Measurements from ENCODE around the gene INPP5J. TPM values are rescaled to one million over a fixed set of nuclear protein-coding genes. Genes with fewer than 3 reads are reported as not detected.
"Not testable (repeated sequence)": the region's sequence is repeated elsewhere in the genome, so short reads cannot be mapped to it uniquely, and the experiment has no call there.

Gene INPP5J
- total RNA-seq (2022) (4.1 and 4.2 TPM in 2 replicates), Bru-seq, nascent RNA (percentile 30 among the genes with signal in this experiment), BruChase-seq, experiment 1, labeled RNA remaining after a 6-hour chase (percentile 43 among the genes with signal in this experiment), BruChase-seq, experiment 2, labeled RNA remaining after a 2-hour chase (percentile 35 among the genes with signal in this experiment)
- long read RNA-seq, partial matches to known transcripts: 2 of 6 reads
- long read RNA-seq, other reads (novel, unspliced or antisense): 2 of 6 reads

- Mint-ChIP-seq H3K27ac (ENCODE audit: unreplicated experiment) (no peak within 1 kb of the TSS), H3K4me1 (ENCODE audit: low read depth, unreplicated experiment) (peaks cover 9% of the 10 kb centered on the region), H3K36me3 (ENCODE audit: insufficient read depth, unreplicated experiment) (peaks cover 8% of the 10 kb centered on the region), H3K4me3 (ENCODE audit: low read depth, unreplicated experiment) (peak within 1 kb of the TSS; percentile 73), H3K27me3 (ENCODE audit: unreplicated experiment) (peaks cover 32% of the 10 kb centered on the region), H3K9me3 (ENCODE audit: low read depth, unreplicated experiment) (no peaks in the 10 kb centered on the region)
- BruUV-seq (replicated peaks): TSS peak; percentile 52
- CTCF ChIA-PET: interaction anchor here (1.3 kb wide), 1 partner anchor 14 kb away, joined by 9 read pairs; no protein-coding TSS in a partner anchor
- TF ChIP-seq CTCF (IDR thresholded peaks at IDR 0.05; ENCODE audit: unreplicated experiment): no peak
- intact Hi-C loops (cut with micrococcal nuclease; ENCODE audit: unreplicated experiment): no loop called here
- DNase-seq: peak; percentile 70
These were observed at the start of gene INPP5J for GRCh38 chr22:31122532-31123291. Gene INPP5J (plus strand): TSS chr22:31122966. CDS start chr22:31123015, 49 bp downstream.

GRCh38 chr22:31073125-31073524 is 49.6 kb upstream of the INPP5J start:
- DNase-seq; intact Hi-C loops (cut with micrococcal nuclease; ENCODE audit: unreplicated experiment); BruUV-seq (replicated peaks); CTCF ChIA-PET; H3K36me3 Mint-ChIP-seq (ENCODE audit: insufficient read depth, unreplicated experiment); H3K27ac Mint-ChIP-seq (ENCODE audit: unreplicated experiment); H3K4me1 Mint-ChIP-seq (ENCODE audit: low read depth, unreplicated experiment); H3K4me3 Mint-ChIP-seq (ENCODE audit: low read depth, unreplicated experiment); H3K9me3 Mint-ChIP-seq (ENCODE audit: low read depth, unreplicated experiment): not testable (repeated sequence)
- H3K27me3 Mint-ChIP-seq (ENCODE audit: unreplicated experiment): peaks cover 12% of the 10 kb centered on the region

GRCh38 chr22:31073545-31074145 is 49.1 kb upstream of the INPP5J start:
- BruUV-seq (replicated peaks); intact Hi-C loops (cut with micrococcal nuclease; ENCODE audit: unreplicated experiment); H3K36me3 Mint-ChIP-seq (ENCODE audit: insufficient read depth, unreplicated experiment); H3K4me3 Mint-ChIP-seq (ENCODE audit: low read depth, unreplicated experiment); H3K27me3 Mint-ChIP-seq (ENCODE audit: unreplicated experiment); DNase-seq; H3K4me1 Mint-ChIP-seq (ENCODE audit: low read depth, unreplicated experiment); H3K27ac Mint-ChIP-seq (ENCODE audit: unreplicated experiment); H3K9me3 Mint-ChIP-seq (ENCODE audit: low read depth, unreplicated experiment); CTCF ChIA-PET: not testable (repeated sequence)

GRCh38 chr22:31075961-31076360 is 46.8 kb upstream of the INPP5J start:
- no peaks in the 10 kb centered on the region for H3K9me3 Mint-ChIP-seq (ENCODE audit: low read depth, unreplicated experiment)
- TF ChIP-seq CTCF (IDR thresholded peaks at IDR 0.05; ENCODE audit: unreplicated experiment): no peak
- no peak overlapping the region for H3K4me3 Mint-ChIP-seq (ENCODE audit: low read depth, unreplicated experiment)
- peaks cover 7% of the 10 kb centered on the region for H3K36me3 Mint-ChIP-seq (ENCODE audit: insufficient read depth, unreplicated experiment)
- no peaks in the 10 kb centered on the region for H3K4me1 Mint-ChIP-seq (ENCODE audit: low read depth, unreplicated experiment)
- no peaks in the 10 kb centered on the region for H3K27me3 Mint-ChIP-seq (ENCODE audit: unreplicated experiment)
- CTCF ChIA-PET: no interaction called here
- no peak overlapping the region for H3K27ac Mint-ChIP-seq (ENCODE audit: unreplicated experiment)
- no TSS peak for BruUV-seq (replicated peaks)
- no peak for DNase-seq
- intact Hi-C loops (cut with micrococcal nuclease; ENCODE audit: unreplicated experiment): no loop called here

GRCh38 chr22:31077681-31078080 is 45.1 kb upstream of the INPP5J start:
- peaks cover 14% of the 10 kb centered on the region for H3K4me1 Mint-ChIP-seq (ENCODE audit: low read depth, unreplicated experiment)
- CTCF ChIA-PET: no interaction called here
- no peaks in the 10 kb centered on the region for H3K9me3 Mint-ChIP-seq (ENCODE audit: low read depth, unreplicated experiment)
- intact Hi-C loops (cut with micrococcal nuclease; ENCODE audit: unreplicated experiment): no loop called here
- BruUV-seq (replicated peaks): no TSS peak
- peaks cover 24% of the 10 kb centered on the region for H3K36me3 Mint-ChIP-seq (ENCODE audit: insufficient read depth, unreplicated experiment)
- H3K4me3 Mint-ChIP-seq (ENCODE audit: low read depth, unreplicated experiment): no peak overlapping the region
- no peak for TF ChIP-seq CTCF (IDR thresholded peaks at IDR 0.05; ENCODE audit: unreplicated experiment)
- no peaks in the 10 kb centered on the region for H3K27me3 Mint-ChIP-seq (ENCODE audit: unreplicated experiment)
- no peak overlapping the region for H3K27ac Mint-ChIP-seq (ENCODE audit: unreplicated experiment)
- no peak for DNase-seq

GRCh38 chr22:31078389-31078788 is 44.4 kb upstream of the INPP5J start:
- BruUV-seq (replicated peaks); intact Hi-C loops (cut with micrococcal nuclease; ENCODE audit: unreplicated experiment): not testable (repeated sequence)

More at GRCh38 chr22:31078389-31078788, 44.4 kb upstream of the INPP5J start:
- CTCF ChIA-PET; H3K27ac Mint-ChIP-seq (ENCODE audit: unreplicated experiment); H3K27me3 Mint-ChIP-seq (ENCODE audit: unreplicated experiment); H3K4me3 Mint-ChIP-seq (ENCODE audit: low read depth, unreplicated experiment); DNase-seq; H3K9me3 Mint-ChIP-seq (ENCODE audit: low read depth, unreplicated experiment): not testable (repeated sequence)
- peaks cover 28% of the 10 kb centered on the region for H3K36me3 Mint-ChIP-seq (ENCODE audit: insufficient read depth, unreplicated experiment)
- peaks cover 21% of the 10 kb centered on the region for H3K4me1 Mint-ChIP-seq (ENCODE audit: low read depth, unreplicated experiment)

Measured in Calu3 (cell line).